Body of pancreas (tissue), 4 donors: ENCODE measurements around the gene NOXA1. TPM values are rescaled to one million over a fixed set of nuclear protein-coding genes. Genes with fewer than 3 reads are reported as not detected.

ENCODE experiments used
- ATAC-seq: fragments of 150-250 bp; one replicate; pipeline ENCODE4 v1.9.1; 2016
- DNase-seq, 4 donors: peaks; one replicate each; pipeline ENCODE4 v3.0.0-alpha.2; 2019
- H3K27ac ChIP-seq, 4 donors: fragments of 200-600 bp; sonication (generic); 1 replicate in 3 of 4; 2 replicates in 1 of 4; pipeline versions ENCODE4 v1.5.1 to v1.6.1; 2016 to 2019; ENCODE audit warnings: mild to moderate bottlenecking in 1 of 4, mixed read lengths in 1 of 4, moderate library complexity in 1 of 4
- H3K27me3 ChIP-seq, 2 donors: fragments of 200-600 bp; sonication (generic); one replicate each; pipeline ENCODE4 v1.6.0; 2016; ENCODE audit warnings: mild to moderate bottlenecking in 1 of 2
- H3K36me3 ChIP-seq, 2 donors: fragments of 200-600 bp; sonication (generic); replicated peaks in 1 of 2; 2 replicates each; pipeline ENCODE4 v1.5.1; 2016; ENCODE audit warnings: low read depth in 2 of 2; ENCODE audit not compliant: insufficient read depth in 1 of 2
- H3K4me1 ChIP-seq: fragments of 200-600 bp; sonication (generic); one replicate; pipeline ENCODE4 v1.6.0; 2016
- H3K4me3 ChIP-seq, 2 donors: fragments of 200-600 bp; sonication (generic); 1 replicate in 1 of 2; 2 replicates in 1 of 2; pipeline ENCODE4 v1.5.1; 2016 to 2019
- H3K9me3 ChIP-seq, 3 donors: fragments of 200-600 bp; sonication (generic); 1 replicate in 2 of 3; 2 replicates in 1 of 3; pipeline ENCODE4 v1.5.1; 2016
- POLR2A ChIP-seq, 3 donors: fragments of 450-650 bp; IDR thresholded peaks; one replicate each; pipeline ENCODE4 v1.6.1; 2016; ENCODE audit warnings: antibody characterized with exemption in 3 of 3, mild to moderate bottlenecking in 2 of 3
- WGBS, 2 donors: methylation state at CpG; one replicate each; pipeline ENCODE4 v1.1.5; 2017; 5-methylcytosine and 5-hydroxymethylcytosine counted together
- intact Hi-C: fragments of 100-400 bp; cut with DNase I; formaldehyde crosslinking; loops from one replicate; pipeline ENCODE4 v1.15.1; 2023
- total RNA-seq, 2 donors: library from RNA; depleted of rRNA; stranded (reverse); fragments of >200 nt; gene quantifications; one replicate each; pipeline ENCODE4 v1.1.0, GENCODE V29; 2016
- TF ChIP-seq, protein P1 (sequence below), 7 experiments: fragments of 450-650 bp in 4 of 7; fragments of 200-600 bp in 3 of 7; sonication (generic) in 3 of 7; IDR thresholded peaks; one replicate each; pipeline ENCODE4 v1.5.1; 2016 to 2019; ENCODE audit warnings: antibody characterized with exemption in 7 of 7

The NOXA1 gene
- total RNA-seq, 2 donors from 2014 or later, result 7.3 to 12.9 TPM

DNA sequence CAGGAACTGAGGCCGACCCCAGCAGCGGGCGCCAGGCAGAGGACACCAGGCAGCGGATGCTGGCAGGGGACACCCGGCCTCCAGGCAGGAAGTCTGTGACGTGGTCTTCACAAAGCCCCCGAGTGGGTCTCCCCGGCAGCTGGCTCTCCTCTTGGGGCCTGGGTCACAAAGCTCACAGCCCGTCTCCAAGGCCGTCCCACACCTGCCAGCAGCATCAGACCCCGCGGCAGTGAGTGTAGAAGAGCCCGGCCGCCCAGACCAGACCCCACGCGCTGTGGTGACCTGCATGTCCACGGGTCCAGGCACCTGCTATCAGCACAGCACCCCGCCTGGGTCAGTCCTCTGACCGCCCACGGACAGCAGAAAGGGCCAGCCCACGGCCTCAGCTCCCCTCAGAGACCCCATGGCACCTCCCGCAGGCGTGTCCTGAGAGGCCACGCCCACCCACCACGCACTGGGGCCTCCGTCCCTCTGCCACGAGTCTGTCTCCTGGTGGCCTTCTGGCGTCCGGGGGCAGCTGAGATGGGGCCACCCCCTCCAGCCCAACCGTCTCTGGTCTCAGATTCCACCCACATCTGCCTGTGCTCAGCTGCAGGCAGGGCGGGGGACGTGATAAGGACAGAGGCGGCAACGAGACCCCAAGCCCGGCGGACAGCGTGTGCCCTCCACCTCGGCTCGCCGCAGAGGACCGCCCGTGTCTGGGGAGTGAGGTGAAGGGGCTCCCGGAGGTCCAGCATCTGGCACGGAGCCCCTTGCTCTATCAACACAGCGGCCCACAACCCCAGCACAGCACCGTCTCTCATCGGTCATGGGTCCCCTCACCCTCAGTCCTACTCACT lies 34.4 kb upstream of the NOXA1 start:
- Histone ChIP-seq H3K36me3 (no peaks in the 10 kb centered on the region), H3K4me3 (no peak overlapping the region), H3K9me3 (no peaks in the 10 kb centered on the region), H3K4me1 (peaks cover 7% of the 10 kb centered on the region), H3K27me3 (no peaks in the 10 kb centered on the region), H3K27ac (no peak overlapping the region)
- DNase-seq (no peak), ATAC-seq (no peak)
- TF ChIP-seq, protein P1, sequence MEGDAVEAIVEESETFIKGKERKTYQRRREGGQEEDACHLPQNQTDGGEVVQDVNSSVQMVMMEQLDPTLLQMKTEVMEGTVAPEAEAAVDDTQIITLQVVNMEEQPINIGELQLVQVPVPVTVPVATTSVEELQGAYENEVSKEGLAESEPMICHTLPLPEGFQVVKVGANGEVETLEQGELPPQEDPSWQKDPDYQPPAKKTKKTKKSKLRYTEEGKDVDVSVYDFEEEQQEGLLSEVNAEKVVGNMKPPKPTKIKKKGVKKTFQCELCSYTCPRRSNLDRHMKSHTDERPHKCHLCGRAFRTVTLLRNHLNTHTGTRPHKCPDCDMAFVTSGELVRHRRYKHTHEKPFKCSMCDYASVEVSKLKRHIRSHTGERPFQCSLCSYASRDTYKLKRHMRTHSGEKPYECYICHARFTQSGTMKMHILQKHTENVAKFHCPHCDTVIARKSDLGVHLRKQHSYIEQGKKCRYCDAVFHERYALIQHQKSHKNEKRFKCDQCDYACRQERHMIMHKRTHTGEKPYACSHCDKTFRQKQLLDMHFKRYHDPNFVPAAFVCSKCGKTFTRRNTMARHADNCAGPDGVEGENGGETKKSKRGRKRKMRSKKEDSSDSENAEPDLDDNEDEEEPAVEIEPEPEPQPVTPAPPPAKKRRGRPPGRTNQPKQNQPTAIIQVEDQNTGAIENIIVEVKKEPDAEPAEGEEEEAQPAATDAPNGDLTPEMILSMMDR (IDR thresholded peaks at IDR 0.05), result no peak
- TF ChIP-seq POLR2A (IDR thresholded peaks at IDR 0.05), result no peak
- 90 to 91% methylated on average over 25 to 46 of the region's 47 CpGs for WGBS, 2 donors
- intact Hi-C loops, result no loop called here

DNA sequence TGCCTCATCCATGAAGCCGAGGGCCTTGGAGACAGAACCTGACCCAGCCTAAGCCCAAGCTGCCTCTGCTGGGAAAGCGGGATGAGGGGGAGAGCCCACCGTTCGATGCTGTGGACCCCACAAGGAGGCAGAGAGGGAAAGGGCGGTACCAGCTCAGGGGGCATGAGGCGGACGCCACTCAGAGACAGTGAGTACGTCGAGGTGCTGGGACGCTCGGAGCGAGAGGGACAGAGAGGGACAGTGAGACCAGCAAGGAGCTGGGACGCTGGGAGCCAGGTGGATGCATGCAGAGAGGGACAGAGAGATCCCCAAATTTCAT lies 33.8 kb upstream of the NOXA1 start:
- no peaks in the 10 kb centered on the region for H3K9me3 ChIP-seq
- no peak for TF ChIP-seq POLR2A (IDR thresholded peaks at IDR 0.05)
- TF ChIP-seq, protein P1 (IDR thresholded peaks at IDR 0.05), result no peak
- no peak overlapping the region for H3K27ac ChIP-seq
- H3K4me1 ChIP-seq, result peaks cover 7% of the 10 kb centered on the region
- 93 to 94% methylated on average over 13 of the region's 13 CpGs for WGBS, 2 donors
- H3K36me3 ChIP-seq, result no peaks in the 10 kb centered on the region
- DNase-seq (no peak), ATAC-seq (no peak)
- intact Hi-C loops, result no loop called here
- no peak overlapping the region for H3K4me3 ChIP-seq
- no peaks in the 10 kb centered on the region for H3K27me3 ChIP-seq

DNA sequence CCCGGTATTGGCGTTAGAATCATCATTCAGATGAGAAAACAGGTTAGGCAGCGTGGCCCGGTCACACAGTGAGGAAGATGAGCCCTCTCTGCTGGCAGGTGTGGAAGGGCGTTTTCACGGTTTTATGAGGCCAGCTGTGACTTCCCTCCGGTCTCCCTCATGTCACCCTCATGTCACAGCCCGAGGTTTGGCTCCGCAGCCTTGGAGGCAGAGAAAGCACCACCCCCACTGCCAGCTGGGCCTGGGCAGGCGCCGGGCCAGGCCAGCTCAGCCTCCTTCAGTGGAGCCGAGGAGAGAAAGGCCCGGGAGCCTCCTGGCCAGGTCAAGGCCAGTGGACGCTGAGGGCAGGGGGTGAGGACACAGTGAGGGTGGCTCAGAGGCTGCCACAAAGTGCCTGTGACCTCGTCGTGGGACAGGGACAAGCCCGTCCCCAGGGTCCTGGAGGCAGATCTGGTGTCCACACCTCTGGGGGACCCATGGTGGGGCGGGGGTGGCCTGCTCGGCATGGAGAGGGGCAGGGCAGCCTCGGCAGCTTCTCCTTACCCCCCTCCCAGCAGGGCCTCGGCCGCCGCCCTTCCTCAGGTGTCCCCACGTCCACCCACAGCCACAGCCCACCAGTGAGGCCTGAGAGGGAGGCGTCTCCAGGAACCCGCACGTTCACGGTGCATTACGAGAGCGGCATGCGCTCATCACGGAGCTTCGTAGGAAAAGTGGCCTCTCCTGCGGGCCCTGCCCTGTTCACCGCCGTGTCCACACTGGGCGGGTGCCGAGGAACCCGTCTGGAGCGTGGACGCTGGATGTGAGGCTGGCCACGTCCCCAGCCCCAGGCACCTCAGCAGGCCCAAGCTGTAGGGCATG lies 32.4 kb upstream of the NOXA1 start:
- TF ChIP-seq, protein P1 (IDR thresholded peaks at IDR 0.05), result no peak
- TF ChIP-seq POLR2A (IDR thresholded peaks at IDR 0.05), result no peak
- 65 to 68% methylated on average over 8 to 36 of the region's 42 CpGs for WGBS, 2 donors
- peaks cover 7% of the 10 kb centered on the region for H3K4me1 ChIP-seq
- intact Hi-C loops, result no loop called here
- no peaks in the 10 kb centered on the region for H3K9me3 ChIP-seq
- H3K36me3 ChIP-seq, result no peaks in the 10 kb centered on the region
- ATAC-seq (peak; percentile 48), DNase-seq (peak; percentile 34 to 70 (median 54))
- peak overlapping the region in 2 of 4 donors; percentile 62 to 65 for H3K27ac ChIP-seq
- H3K27me3 ChIP-seq, result no peaks in the 10 kb centered on the region
- H3K4me3 ChIP-seq, result no peak overlapping the region

DNA sequence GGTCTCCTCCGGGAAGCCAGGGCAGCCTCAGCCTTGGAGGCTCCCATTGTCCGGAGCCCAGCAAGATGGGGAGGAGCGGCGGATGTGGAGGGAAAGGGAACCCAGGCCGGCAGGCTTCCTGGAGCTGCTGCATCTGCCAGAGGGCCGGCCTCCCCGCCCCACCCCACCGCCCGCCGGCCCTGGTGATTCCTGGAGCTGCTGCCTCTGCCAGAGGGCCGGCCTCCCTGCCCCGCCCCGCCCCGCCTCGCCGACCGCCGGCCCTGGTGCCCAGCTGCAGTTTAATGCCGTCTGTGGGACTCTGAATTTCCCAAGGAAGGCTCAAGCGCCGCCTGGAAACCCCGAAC lies 31.8 kb upstream of the NOXA1 start:
- 80 to 95% methylated on average over 5 to 12 of the region's 22 CpGs for WGBS, 2 donors
- no peaks in the 10 kb centered on the region for H3K27me3 ChIP-seq
- peak overlapping the region in 2 of 4 donors; percentile 62 to 65 for H3K27ac ChIP-seq
- ATAC-seq (peak; percentile 25), DNase-seq (no peak)
- no peaks in the 10 kb centered on the region for H3K36me3 ChIP-seq
- no peaks in the 10 kb centered on the region for H3K9me3 ChIP-seq
- peaks cover 7% of the 10 kb centered on the region for H3K4me1 ChIP-seq
- TF ChIP-seq, protein P1 (IDR thresholded peaks at IDR 0.05), result no peak
- TF ChIP-seq POLR2A (IDR thresholded peaks at IDR 0.05), result no peak
- intact Hi-C loops, result no loop called here
- no peak overlapping the region for H3K4me3 ChIP-seq
